K562 (cell line): ENCODE results near the gene TRAF3IP1. TPM values are rescaled to one million over a fixed set of nuclear protein-coding genes. Genes with fewer than 3 reads are reported as not detected.

Experiments used
- BHLHE40 ChIP-seq: IDR thresholded peaks from 2 replicates; pipeline ENCODE4 v1.6.1; 2011; ENCODE audit warnings: low read length, improper control_type of control experiment
- CTBP1 ChIP-seq: fragments of 450-650 bp; IDR thresholded peaks from 2 replicates; pipeline ENCODE4 v1.6.1; 2016; ENCODE audit warnings: borderline replicate concordance
- CXXC5 ChIP-seq: fragments of 250-450 bp; sonication (Bioruptor Pico); IDR thresholded peaks from 2 replicates; pipeline ENCODE4 v1.8.0; 2022; ENCODE audit warnings: inconsistent platforms, mild to moderate bottlenecking, moderate library complexity
- EGR1 ChIP-seq: fragments of 450-650 bp; conservative IDR thresholded peaks from 2 replicates; pipeline ENCODE4 v1.6.1; 2017; ENCODE audit warnings: mild to moderate bottlenecking
- FOXJ2 ChIP-seq: fragments of 200-800 bp; sonication (Bioruptor generic); IDR thresholded peaks from 2 replicates; pipeline ENCODE4 v1.6.1; 2016; ENCODE audit warnings: missing genetic modification characterization, missing compliant biosample characterization
- HCFC1 ChIP-seq: IDR thresholded peaks from 2 replicates; pipeline ENCODE4 v1.6.1; 2012; ENCODE audit warnings: low read depth, low read length, improper control_type of control experiment
- NCOA4 ChIP-seq: fragments of 450-650 bp; IDR thresholded peaks from 2 replicates; pipeline ENCODE4 v1.6.1; 2018; ENCODE audit warnings: mild to moderate bottlenecking; ENCODE audit not compliant: partially characterized antibody
- NRF1 ChIP-seq, 2 experiments: fragments of 450-650 bp; IDR thresholded peaks in 1 of 2; conservative IDR thresholded peaks in 1 of 2; 2 replicates each; pipeline ENCODE4 v1.6.1; 2014; ENCODE audit warnings: mild to moderate bottlenecking in 2 of 2
- RB1 ChIP-seq: fragments of 450-650 bp; IDR thresholded peaks from 2 replicates; pipeline ENCODE4 v1.6.1; 2017; ENCODE audit warnings: low read depth, mild to moderate bottlenecking
- RBM22 ChIP-seq: fragments of 200-400 bp; formaldehyde crosslinking; IDR thresholded peaks from 2 replicates; pipeline ENCODE4 v1.6.1; 2018; ENCODE audit warnings: low read length, low read depth; ENCODE audit not compliant: poor library complexity, severe bottlenecking
- RFX1 ChIP-seq: fragments of 450-650 bp; IDR thresholded peaks from 2 replicates; pipeline ENCODE4 v1.6.1; 2016; ENCODE audit warnings: mild to moderate bottlenecking, moderate library complexity
- RFX7 ChIP-seq: fragments of 250-450 bp; sonication (Bioruptor Pico); IDR thresholded peaks from 2 replicates; pipeline ENCODE4 v1.5.1; 2021; ENCODE audit warnings: mild to moderate bottlenecking
- RNF2 ChIP-seq: sonication (generic); IDR thresholded peaks from 2 replicates; pipeline ENCODE4 v1.6.1; 2016
- SIN3A ChIP-seq, 2 experiments: fragments of 150-350 bp in 1 of 2; IDR thresholded peaks; 2 replicates each; pipeline ENCODE4 v1.6.1; 2011 to 2016; ENCODE audit warnings: borderline replicate concordance in 2 of 2, low read depth in 2 of 2, low read length in 2 of 2, mild to moderate bottlenecking in 2 of 2, moderate library complexity in 2 of 2; ENCODE audit not compliant: control insufficient read depth in 1 of 2
- YY1 ChIP-seq, 3 experiments: IDR thresholded peaks; 2 replicates each; pipeline ENCODE4 v1.6.1; 2011; ENCODE audit warnings: low read length in 2 of 3, mild to moderate bottlenecking in 2 of 3, moderate library complexity in 2 of 3, borderline replicate concordance in 1 of 3, control low read depth in 1 of 3, low read depth in 1 of 3; ENCODE audit not compliant: insufficient read depth in 3 of 3, insufficient replicate concordance in 2 of 3, control insufficient read depth in 1 of 3, insufficient read length in 1 of 3; ENCODE audit errors: extremely low read depth in 1 of 3
- ZBTB1 ChIP-seq: sonication (generic); formaldehyde crosslinking; IDR thresholded peaks from 2 replicates; pipeline ENCODE4 v1.8.1; 2023; ENCODE audit warnings: missing genetic modification reagents, low read depth, mild to moderate bottlenecking, borderline replicate concordance
- polyA plus RNA-seq, 8 experiments: library from polyadenylated mRNA; depleted of rRNA in 4 of 8; stranded (reverse) in 5 of 8; unstranded in 3 of 8; fragments of >200 nt; fragmentation: Nextera tagmentation in 2 of 8; fragmentation: Illumina TruSeq in 1 of 8; extraction: Ambion mirVana in 2 of 8; extraction: Trizol in 1 of 8; gene quantifications; 2 replicates each; pipeline versions ENCODE4 v1.2.1 to v1.2.3, GENCODE V29; 2011 to 2014; ENCODE audit warnings: inconsistent platforms in 1 of 8, missing spikeins in 1 of 8
- total RNA-seq, 7 experiments: library from RNA; depleted of rRNA in 6 of 7; stranded (reverse); fragments of >200 nt in 6 of 7; fragmentation: Illumina TruSeq in 2 of 7; extraction: Trizol in 2 of 7; gene quantifications; 2 replicates each; pipeline versions ENCODE4 v1.2.1 to v1.2.3, GENCODE V29; 2011 to 2021; ENCODE audit warnings: low replicate concordance in 1 of 7
- TF ChIP-seq, protein P1 (sequence below), 2 experiments: IDR thresholded peaks; 2 replicates each; pipeline ENCODE4 v1.6.1; 2011; ENCODE audit warnings: borderline replicate concordance in 1 of 2, control low read depth in 1 of 2, low read depth in 1 of 2, low read length in 1 of 2, mild to moderate bottlenecking in 1 of 2, mixed read lengths in 1 of 2, moderate library complexity in 1 of 2; ENCODE audit not compliant: insufficient read depth in 1 of 2, insufficient read length in 1 of 2, poor library complexity in 1 of 2, severe bottlenecking in 1 of 2; ENCODE audit errors: extremely low read depth in 1 of 2
- TF ChIP-seq, protein P2 (sequence below), 2 experiments: fragments of 450-650 bp; IDR thresholded peaks; 2 replicates each; pipeline ENCODE4 v1.6.1; 2016
- TF ChIP-seq, protein P3 (sequence below): fragments of 250-450 bp; sonication (Bioruptor Pico); IDR thresholded peaks from 2 replicates; pipeline ENCODE4 v1.4.0; 2020

TRAF3IP1 gene
- total and polyA plus RNA-seq, 9 of the 15 experiments (the other 6 are each of a cell fraction or from before 2014, with no cell fraction given): 1.3 to 7.4 (median 3.4) TPM

DNA sequence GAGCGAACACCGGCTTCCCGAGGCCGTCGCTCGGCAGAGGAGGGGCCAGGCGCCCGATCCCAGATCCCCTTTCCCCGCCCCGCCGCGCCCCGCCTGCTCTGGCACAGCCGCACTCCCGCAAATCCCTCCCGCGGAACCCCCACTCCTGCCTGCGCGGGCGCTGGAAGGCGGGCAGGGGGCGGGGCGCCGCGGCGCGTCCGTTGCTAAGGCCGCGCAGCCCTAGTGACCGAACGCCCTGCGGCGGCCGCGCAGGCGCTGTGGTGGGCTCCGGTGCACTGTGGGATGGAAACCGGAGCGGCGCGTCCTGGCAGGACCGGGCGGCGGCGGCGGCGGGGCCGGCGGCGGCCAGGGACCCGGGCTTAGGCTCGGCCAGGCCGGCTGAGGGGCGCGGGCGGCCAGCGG is at the start of gene TRAF3IP1 (continued):
- TF ChIP-seq, protein P1, sequence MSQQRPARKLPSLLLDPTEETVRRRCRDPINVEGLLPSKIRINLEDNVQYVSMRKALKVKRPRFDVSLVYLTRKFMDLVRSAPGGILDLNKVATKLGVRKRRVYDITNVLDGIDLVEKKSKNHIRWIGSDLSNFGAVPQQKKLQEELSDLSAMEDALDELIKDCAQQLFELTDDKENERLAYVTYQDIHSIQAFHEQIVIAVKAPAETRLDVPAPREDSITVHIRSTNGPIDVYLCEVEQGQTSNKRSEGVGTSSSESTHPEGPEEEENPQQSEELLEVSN (IDR thresholded peaks at IDR 0.05; ENCODE audit: borderline replicate concordance in 1 of 2, extremely low read depth in 1 of 2, insufficient read depth in 1 of 2, insufficient read length in 1 of 2, low read depth in 1 of 2, low read length in 1 of 2, poor library complexity in 1 of 2, severe bottlenecking in 1 of 2): peak in 1 of 2 experiments; percentile 19
- TF ChIP-seq RBM22: peak; percentile 75
- TF ChIP-seq HCFC1: peak; percentile 24; the same call in 1 of the 2 replicates
- peak; percentile 65 to 90; a peak in 3 of 4 replicates for TF ChIP-seq SIN3A (IDR thresholded peaks at IDR 0.05; ENCODE audit: borderline replicate concordance in 2 of 2, control insufficient read depth in 1 of 2, low read depth in 2 of 2, low read length in 2 of 2)
- TF ChIP-seq, protein P2, sequence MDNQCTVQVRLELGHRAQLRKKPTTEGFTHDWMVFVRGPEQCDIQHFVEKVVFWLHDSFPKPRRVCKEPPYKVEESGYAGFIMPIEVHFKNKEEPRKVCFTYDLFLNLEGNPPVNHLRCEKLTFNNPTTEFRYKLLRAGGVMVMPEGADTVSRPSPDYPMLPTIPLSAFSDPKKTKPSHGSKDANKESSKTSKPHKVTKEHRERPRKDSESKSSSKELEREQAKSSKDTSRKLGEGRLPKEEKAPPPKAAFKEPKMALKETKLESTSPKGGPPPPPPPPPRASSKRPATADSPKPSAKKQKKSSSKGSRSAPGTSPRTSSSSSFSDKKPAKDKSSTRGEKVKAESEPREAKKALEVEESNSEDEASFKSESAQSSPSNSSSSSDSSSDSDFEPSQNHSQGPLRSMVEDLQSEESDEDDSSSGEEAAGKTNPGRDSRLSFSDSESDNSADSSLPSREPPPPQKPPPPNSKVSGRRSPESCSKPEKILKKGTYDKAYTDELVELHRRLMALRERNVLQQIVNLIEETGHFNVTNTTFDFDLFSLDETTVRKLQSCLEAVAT (IDR thresholded peaks at IDR 0.05): no peak
- peak; percentile 76 for TF ChIP-seq CTBP1
- TF ChIP-seq RNF2: no peak
- peak; percentile 75; the same call in 1 of the 2 replicates for TF ChIP-seq RB1
- peak; percentile 78 for TF ChIP-seq CXXC5 (CRISPR knock-in tag)
- TF ChIP-seq, protein P3, sequence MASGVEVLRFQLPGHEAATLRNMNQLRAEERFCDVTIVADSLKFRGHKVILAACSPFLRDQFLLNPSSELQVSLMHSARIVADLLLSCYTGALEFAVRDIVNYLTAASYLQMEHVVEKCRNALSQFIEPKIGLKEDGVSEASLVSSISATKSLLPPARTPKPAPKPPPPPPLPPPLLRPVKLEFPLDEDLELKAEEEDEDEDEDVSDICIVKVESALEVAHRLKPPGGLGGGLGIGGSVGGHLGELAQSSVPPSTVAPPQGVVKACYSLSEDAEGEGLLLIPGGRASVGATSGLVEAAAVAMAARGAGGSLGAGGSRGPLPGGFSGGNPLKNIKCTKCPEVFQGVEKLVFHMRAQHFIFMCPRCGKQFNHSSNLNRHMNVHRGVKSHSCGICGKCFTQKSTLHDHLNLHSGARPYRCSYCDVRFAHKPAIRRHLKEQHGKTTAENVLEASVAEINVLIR (CRISPR knock-in tag): no peak
- no peak for TF ChIP-seq FOXJ2 (tag)
- TF ChIP-seq EGR1: 0 out of 2 replicates have a peak, but pooled peaks have one; percentile 17
- 0 out of 2 replicates have a peak, but pooled peaks have one; percentile 65 for TF ChIP-seq ZBTB1
- TF ChIP-seq YY1 (IDR thresholded peaks at IDR 0.05; ENCODE audit: borderline replicate concordance in 1 of 3, control insufficient read depth in 1 of 3, extremely low read depth in 1 of 3, insufficient read depth in 3 of 3, insufficient read length in 1 of 3, insufficient replicate concordance in 2 of 3, low read depth in 1 of 3, low read length in 2 of 3): peak in 1 of 3 experiments; percentile 16
- no peak for TF ChIP-seq BHLHE40
- no peak for TF ChIP-seq NCOA4
- peak; percentile 93 for TF ChIP-seq NRF1 (conservative IDR thresholded peaks at IDR 0.05 in 1 of 2, IDR thresholded peaks at IDR 0.05 in 1 of 2)
- peak; percentile 80 for TF ChIP-seq RFX1
- no peak for TF ChIP-seq RFX7 (CRISPR knock-in tag)
